Thymus (tissue), 11 donors: ENCODE data around the gene MKS1. TPM values are rescaled to one million over a fixed set of nuclear protein-coding genes. Genes with fewer than 3 reads are reported as not detected.

Source experiments
- DNase-seq, 9 donors: peaks; one replicate each; pipeline ENCODE4 v3.0.0-alpha.2; 2013; ENCODE audit warnings: low spot score in 9 of 9, low read depth in 6 of 9, missing footprints in 1 of 9
- H3K27ac ChIP-seq, 2 donors: one replicate each; pipeline ENCODE4 v1.5.1; 2013; ENCODE audit warnings: control low read depth in 1 of 2, low read depth in 1 of 2, low read length in 1 of 2, mild to moderate bottlenecking in 1 of 2, moderate library complexity in 1 of 2
- H3K27me3 ChIP-seq, 2 donors: one replicate each; pipeline ENCODE4 v1.5.1; 2013; ENCODE audit warnings: low read length in 1 of 2; ENCODE audit not compliant: control insufficient read depth in 2 of 2, insufficient read depth in 1 of 2
- H3K36me3 ChIP-seq, 2 donors: one replicate each; pipeline ENCODE4 v1.5.1; 2013; ENCODE audit warnings: low read length in 1 of 2, mild to moderate bottlenecking in 1 of 2, moderate library complexity in 1 of 2; ENCODE audit not compliant: control insufficient read depth in 2 of 2, insufficient read depth in 2 of 2
- H3K4me1 ChIP-seq, 2 donors: one replicate each; pipeline ENCODE4 v1.5.1; 2013; ENCODE audit warnings: low read length in 2 of 2; ENCODE audit not compliant: control insufficient read depth in 2 of 2, insufficient read depth in 2 of 2
- H3K4me3 ChIP-seq, 2 donors: one replicate each; pipeline ENCODE4 v1.5.1; 2013; ENCODE audit warnings: low read length in 2 of 2, control low read depth in 1 of 2, mild to moderate bottlenecking in 1 of 2
- H3K9me3 ChIP-seq, 2 donors: one replicate each; pipeline ENCODE4 v1.5.1; 2013; ENCODE audit warnings: low read length in 1 of 2, mild to moderate bottlenecking in 1 of 2; ENCODE audit not compliant: control insufficient read depth in 2 of 2, insufficient read depth in 1 of 2
- WGBS: extraction: QIAGEN DNeasy Blood & Tissue Kit; methylation state at CpG from one replicate; pipeline ENCODE4 v1.1.7; 2013; 5-methylcytosine and 5-hydroxymethylcytosine counted together
- polyA plus RNA-seq: library from polyadenylated mRNA; stranded (reverse); fragments of 200-250 nt; gene quantifications from one replicate; pipeline ENCODE4 v1.2.3, GENCODE V29; 2013
- total RNA-seq: library from RNA; stranded (reverse); fragments of 120-200 nt; gene quantifications from one replicate; pipeline ENCODE4 v1.2.4, GENCODE V29; 2013
- donor health status: healthy.

The MKS1 gene
- total and polyA plus RNA-seq, 2 donors, result 11.9 to 12.5 TPM

DNA sequence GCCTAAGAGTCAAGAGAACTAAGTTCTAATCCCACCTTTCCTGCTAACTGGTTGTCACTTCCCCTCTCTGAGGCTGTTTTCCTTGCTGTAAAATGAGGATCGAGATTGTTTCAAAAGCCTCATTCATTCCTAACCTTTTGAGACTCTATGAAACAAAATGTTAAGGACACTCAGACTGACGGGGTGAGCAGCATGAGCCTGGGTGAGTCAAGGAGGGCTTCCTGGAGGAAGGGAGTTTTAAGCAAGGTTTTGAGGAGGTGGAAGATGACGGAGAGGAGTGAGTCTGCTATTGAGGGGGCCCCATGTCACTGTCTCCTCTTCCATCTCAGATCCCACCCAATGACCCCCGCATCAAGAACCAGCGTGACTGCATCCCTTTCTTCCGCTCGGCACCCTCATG, 22.4 kb downstream of the MKS1 start:
- Histone ChIP-seq H3K27me3 (peaks cover 0 to 11% of the 10 kb centered on the region in 2 donors), H3K9me3 (no peaks in the 10 kb centered on the region), H3K4me3 (no peak overlapping the region), H3K36me3 (no peaks in the 10 kb centered on the region), H3K27ac (no peak overlapping the region), H3K4me1 (no peaks in the 10 kb centered on the region)
- 92% methylated on average over 7 of the region's 7 CpGs for WGBS
- DNase-seq, result no peak

DNA sequence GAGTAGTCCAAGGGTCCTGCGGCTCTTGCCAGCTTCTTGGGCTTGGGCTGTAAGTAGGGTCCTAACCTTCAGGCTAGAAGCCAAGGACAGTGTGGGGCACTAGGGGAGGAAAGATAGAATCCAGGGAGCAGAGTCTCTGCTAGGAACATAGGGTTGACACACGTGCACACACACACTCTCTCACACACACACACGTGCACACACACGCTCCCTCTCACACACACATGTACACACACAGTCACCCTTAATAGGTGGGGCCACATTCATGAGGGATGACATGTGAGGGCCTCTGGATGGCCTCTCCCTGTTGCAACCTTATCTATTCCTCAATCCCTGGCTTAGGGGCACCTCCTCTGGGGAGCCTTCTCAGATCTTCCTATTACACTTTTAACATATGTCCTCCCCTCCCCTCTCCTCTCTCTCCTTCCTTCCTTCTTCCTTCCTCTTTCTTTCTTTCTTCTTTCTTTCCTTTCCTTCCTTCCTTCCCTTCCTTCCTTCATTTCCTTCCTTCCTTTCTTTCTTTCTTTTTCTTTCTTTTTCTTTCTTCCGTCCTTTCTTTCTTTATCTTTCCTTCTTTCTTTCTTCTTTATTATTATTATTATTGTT, 23.4 kb downstream of the MKS1 start:
- Histone ChIP-seq H3K4me3 (no peak overlapping the region), H3K27ac (no peak overlapping the region), H3K27me3 (peaks cover 0 to 12% of the 10 kb centered on the region in 2 donors), H3K36me3 (no peaks in the 10 kb centered on the region), H3K4me1 (no peaks in the 10 kb centered on the region), H3K9me3 (no peaks in the 10 kb centered on the region)
- WGBS, result 95% methylated on average over 5 of the region's 5 CpGs
- no peak for DNase-seq

DNA sequence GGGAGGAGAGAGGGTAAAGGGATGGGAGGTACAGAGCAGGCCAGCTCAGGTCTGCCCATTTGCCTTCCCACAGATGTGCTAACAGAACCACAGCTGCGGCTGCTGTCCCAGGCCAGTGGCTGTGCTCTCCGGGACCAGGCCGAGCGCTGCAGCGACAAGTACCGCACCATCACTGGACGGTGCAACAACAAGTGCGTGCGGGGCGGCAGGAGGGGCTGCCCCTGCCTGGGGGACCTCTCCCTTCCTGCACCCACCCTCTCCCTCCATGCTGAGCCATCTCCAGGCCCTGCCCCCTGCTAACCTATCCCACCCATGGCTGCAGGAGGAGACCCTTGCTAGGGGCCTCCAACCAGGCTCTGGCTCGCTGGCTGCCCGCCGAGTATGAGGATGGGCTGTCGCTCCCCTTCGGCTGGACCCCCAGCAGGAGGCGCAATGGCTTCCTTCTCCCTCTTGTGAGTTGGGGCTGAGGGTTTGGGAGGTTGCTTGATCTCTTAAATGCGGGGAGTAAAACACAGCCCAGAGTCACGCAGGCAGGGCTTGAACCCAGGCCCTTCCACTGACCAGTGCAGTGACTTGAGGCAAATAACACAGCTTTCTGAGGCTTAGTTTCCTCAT, 25.3 kb downstream of the MKS1 start:
- no peak for DNase-seq
- Histone ChIP-seq H3K9me3 (no peaks in the 10 kb centered on the region), H3K4me1 (no peaks in the 10 kb centered on the region), H3K36me3 (no peaks in the 10 kb centered on the region), H3K4me3 (no peak overlapping the region), H3K27me3 (peaks cover 0 to 9% of the 10 kb centered on the region in 2 donors), H3K27ac (no peak overlapping the region)
- WGBS, result 90% methylated on average over 18 of the region's 18 CpGs

DNA sequence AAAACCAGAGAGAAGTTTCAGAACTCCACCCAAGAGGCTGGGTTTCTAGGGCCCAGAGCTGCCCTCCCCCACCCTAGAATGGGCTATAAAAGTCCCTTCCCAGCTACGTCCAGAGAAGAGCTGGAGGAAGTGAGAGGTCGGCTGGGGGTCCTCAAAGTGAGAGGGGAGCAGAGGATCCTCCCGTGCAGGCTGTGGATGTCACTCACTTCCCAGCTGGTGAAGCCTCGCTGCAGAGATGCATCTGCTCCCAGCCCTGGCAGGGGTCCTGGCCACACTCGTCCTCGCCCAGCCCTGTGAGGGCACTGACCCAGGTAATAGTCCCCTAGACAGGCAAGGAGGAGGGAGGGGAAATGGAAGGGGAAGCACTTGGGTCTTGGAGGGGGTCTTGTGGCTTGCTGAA, 26.4 kb downstream of the MKS1 start, which contains the start of gene EPX:
Gene EPX (plus strand): TSS at position 115 of the 400 bp plus-strand sequence. CDS start 121 bp downstream, at position 236.
- Histone ChIP-seq H3K27ac (no peak within 1 kb of the TSS), H3K36me3 (no peaks in the 10 kb centered on the region), H3K4me1 (no peaks in the 10 kb centered on the region), H3K4me3 (no peak within 1 kb of the TSS), H3K9me3 (no peaks in the 10 kb centered on the region), H3K27me3 (peaks cover 0 to 6% of the 10 kb centered on the region in 2 donors)
- DNase-seq, result no peak
- 52% methylated on average over 6 of the region's 6 CpGs for WGBS

DNA sequence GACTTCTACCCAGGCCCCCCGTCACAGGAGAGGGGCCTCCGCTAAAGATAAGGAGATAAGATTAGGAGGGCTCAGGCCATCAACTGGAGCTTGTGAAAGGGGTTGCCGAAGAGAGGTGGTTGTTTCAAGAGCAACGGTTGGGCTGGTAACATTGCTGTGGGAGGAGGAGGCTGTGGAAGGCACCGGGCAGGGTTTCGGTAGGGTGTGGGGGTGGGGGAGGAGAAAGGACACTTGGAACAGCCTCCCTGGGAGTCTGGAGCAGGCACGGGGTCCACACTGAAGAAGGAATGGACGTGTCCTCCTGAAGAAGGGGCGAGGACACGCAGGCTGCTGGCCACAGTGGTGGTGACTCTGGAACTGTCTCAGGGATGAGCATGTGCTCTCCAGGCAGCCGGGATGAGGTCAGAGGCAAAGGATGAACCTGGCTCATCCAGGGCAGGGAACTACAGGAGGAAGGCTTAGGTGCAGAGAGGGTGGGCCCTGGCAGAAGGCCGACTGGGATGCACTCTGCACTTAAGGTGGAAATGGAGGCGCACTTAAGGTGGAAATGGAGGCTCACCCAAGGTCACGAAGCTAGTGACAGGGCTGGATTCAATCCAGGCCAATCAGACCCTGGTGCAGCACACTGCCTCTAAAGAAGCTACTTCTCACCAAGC, 27.7 kb downstream of the MKS1 start:
- no peaks in the 10 kb centered on the region for H3K36me3 ChIP-seq
- H3K27me3 ChIP-seq, result peaks cover 0 to 6% of the 10 kb centered on the region in 2 donors
- WGBS, result 72% methylated on average over 14 of the region's 14 CpGs
- H3K9me3 ChIP-seq, result no peaks in the 10 kb centered on the region
- no peak for DNase-seq
- no peaks in the 10 kb centered on the region for H3K4me1 ChIP-seq
- H3K27ac ChIP-seq, result no peak overlapping the region
- no peak overlapping the region for H3K4me3 ChIP-seq

DNA sequence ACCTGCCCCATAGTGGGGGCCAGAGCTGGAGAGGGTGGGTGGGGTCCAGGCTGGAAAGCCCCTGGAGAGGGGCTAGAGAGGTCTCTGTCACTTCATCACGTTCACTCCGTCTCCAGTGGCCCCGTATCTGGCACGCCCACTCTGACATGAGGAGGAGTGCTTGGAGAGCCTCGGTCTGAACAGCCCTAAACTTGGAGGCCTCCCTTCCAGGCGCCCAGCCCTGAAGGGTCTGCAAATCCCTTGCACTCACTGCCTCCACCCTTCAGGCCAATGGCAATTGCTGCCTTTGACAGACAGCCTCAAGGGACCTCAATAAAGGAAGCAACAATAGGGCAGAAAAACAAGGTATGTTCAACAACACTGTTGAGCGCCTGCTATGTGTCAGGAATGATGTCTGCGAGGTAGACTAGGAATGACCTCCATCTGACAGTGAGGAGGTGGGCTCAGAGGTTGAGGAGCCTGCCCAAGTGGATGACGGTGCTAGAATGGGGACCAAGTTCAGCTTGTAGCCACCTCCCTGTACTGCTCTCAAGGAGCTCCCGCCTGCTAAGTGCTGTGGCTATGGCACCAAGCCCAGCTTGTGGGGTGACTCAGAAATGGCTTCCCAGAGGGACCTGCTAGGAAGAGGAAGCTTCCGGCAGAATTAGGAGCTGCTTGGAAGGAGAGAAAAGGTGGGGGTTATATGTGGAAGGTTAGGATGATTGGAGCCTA, 29.5 kb downstream of the MKS1 start:
- Histone ChIP-seq H3K4me3 (no peak overlapping the region), H3K4me1 (no peaks in the 10 kb centered on the region), H3K27ac (no peak overlapping the region), H3K36me3 (no peaks in the 10 kb centered on the region), H3K9me3 (no peaks in the 10 kb centered on the region), H3K27me3 (peaks cover 0 to 4% of the 10 kb centered on the region in 2 donors)
- no peak for DNase-seq
- WGBS, result 83% methylated on average over 11 of the region's 11 CpGs

DNA sequence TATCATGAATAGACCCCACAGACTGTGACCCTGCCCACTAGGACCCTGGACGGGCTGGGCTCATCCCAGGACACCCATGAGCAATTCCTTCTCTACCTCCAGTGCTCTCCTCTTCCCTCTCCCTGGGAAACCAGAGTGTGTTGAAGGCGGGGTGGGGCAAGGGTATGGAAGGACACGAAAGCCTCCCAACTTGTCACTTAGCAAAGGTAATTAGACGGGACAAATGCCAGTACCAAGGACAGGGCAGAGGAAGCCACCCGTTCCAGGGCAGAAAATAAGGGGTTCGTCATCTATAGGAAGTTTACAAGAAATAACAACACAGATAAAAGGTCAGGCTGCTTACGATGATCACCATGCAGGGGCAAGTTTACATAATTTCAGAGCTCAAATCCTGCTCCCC, 31.4 kb downstream of the MKS1 start:
- Histone ChIP-seq H3K9me3 (no peaks in the 10 kb centered on the region), H3K4me1 (no peaks in the 10 kb centered on the region), H3K36me3 (no peaks in the 10 kb centered on the region), H3K4me3 (no peak overlapping the region), H3K27me3 (peaks cover 0 to 2% of the 10 kb centered on the region in 2 donors), H3K27ac (no peak overlapping the region)
- no peak for DNase-seq
- 75% methylated on average over 7 of the region's 7 CpGs for WGBS

DNA sequence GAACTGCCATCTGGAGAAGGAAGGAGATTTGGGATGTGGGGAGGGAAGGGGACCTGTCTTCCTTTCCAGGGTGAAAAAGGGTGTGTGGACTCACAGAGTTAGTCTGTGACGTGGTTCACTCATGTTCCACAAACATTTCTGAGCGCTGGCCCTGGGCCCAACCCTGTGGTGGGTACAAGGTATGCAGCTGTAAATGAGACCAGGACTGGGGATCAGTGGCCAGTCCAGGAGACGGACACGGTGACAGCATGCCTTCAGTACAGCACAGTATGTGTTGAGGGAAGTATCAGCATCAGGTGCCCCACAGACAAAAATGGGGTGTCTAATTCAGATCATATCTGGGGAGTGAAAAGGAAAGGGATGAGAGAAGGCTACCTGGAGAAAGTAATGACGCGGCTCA, 32.0 kb downstream of the MKS1 start:
- WGBS, result 98% methylated on average over 6 of the region's 6 CpGs
- Histone ChIP-seq H3K4me1 (no peaks in the 10 kb centered on the region), H3K36me3 (no peaks in the 10 kb centered on the region), H3K27me3 (peaks cover 0 to 2% of the 10 kb centered on the region in 2 donors), H3K27ac (no peak overlapping the region), H3K9me3 (no peaks in the 10 kb centered on the region), H3K4me3 (no peak overlapping the region)
- DNase-seq, result no peak

DNA sequence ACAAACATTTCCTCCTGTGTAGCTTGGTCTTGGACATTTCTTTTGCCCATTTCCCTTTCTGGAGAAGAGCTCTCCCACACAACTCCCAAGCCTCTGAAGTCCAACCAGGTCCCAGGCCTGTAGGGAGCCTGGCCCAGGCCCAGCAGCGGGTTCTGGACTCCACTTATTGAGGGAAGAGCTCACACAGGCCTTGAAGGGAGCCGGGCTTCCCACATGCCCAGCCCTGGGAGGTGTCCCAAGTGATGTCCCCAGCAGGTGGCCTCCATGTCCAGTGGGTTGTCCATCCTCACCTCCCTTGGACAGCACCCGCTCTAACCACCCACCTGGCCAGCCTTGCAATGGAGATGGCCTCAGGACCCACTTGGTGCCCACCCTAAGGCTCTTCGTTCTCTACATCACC, 32.5 kb downstream of the MKS1 start:
- Histone ChIP-seq H3K4me1 (no peaks in the 10 kb centered on the region), H3K27ac (no peak overlapping the region), H3K27me3 (peaks cover 0 to 2% of the 10 kb centered on the region in 2 donors), H3K9me3 (no peaks in the 10 kb centered on the region), H3K36me3 (no peaks in the 10 kb centered on the region), H3K4me3 (no peak overlapping the region)
- WGBS, result 94% methylated on average over 4 of the region's 4 CpGs
- no peak for DNase-seq
